Urothelium cell line (cell line): Measurements from ENCODE around the gene GFI1B.
"Not testable (repeated sequence)": the region's sequence is repeated elsewhere in the genome, so short reads cannot be mapped to it uniquely, and the experiment has no call there.

Experiments
- DNase-seq: peaks from one replicate; pipeline ENCODE4 v3.0.0; 2011; ENCODE audit warnings: low spot score, mixed read lengths
- FAIRE-seq: peaks from 2 replicates; lab custom pipeline; 2011; peaks lifted over from hg19 to GRCh38; lab: Jason Lieb, UNC

GFI1B gene

DNA sequence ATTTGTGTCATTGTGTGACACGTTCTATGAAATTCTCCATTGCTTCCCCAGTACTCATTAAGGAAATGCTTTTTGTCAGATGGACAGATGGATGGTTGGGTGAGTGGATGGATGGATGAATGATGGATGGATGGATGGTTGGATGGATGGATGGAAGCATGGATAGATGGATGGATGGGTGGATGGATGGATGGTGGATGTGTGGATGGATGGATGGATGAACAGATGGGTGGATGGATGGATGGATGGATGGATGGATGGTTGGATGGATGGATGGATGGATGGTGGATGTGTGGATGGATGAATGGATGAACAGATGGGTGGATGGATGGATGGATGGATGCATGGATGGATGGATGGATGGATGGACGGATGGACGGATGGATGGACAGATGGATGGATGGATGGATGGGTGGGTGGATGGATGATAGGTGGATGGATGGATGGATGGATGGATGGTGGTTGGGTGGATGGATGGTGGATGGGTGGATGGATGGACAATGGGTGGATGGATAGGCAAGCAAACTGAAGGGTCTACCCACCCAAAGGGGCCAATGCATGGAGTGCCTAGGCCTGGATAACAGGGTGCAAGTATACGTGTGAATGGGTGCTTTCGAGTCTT, 28.3 kb downstream of the GFI1B start:
- DNase-seq, result no peak
- no peak for FAIRE-seq

- no peak for FAIRE-seq
Measured at GRCh38 chr9:133008406-133008805, 29.9 kb downstream of the GFI1B start.

DNA sequence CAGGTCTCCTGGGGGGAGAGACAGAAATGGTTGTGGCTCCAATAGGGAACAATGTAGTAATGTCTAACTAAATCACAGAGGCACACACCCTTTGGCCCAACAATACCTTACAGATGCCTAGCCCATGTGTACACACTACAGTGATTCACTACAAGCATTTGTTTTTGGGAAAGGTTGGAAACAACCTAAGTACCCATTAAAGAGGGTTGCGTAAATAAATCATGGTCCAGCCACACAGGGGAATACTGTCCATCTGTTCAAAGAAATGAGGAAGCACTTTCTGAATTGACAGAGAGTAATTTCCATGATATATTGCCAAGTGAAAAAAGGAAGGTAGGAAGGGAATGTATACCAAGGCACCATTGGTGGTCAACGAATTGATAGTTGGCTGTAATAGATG, 30.3 kb downstream of the GFI1B start:
- FAIRE-seq, result no peak
- DNase-seq, result no peak

More at GRCh38 chr9:133008406-133008805, 29.9 kb downstream of the GFI1B start:
- DNase-seq, result no peak

DNA sequence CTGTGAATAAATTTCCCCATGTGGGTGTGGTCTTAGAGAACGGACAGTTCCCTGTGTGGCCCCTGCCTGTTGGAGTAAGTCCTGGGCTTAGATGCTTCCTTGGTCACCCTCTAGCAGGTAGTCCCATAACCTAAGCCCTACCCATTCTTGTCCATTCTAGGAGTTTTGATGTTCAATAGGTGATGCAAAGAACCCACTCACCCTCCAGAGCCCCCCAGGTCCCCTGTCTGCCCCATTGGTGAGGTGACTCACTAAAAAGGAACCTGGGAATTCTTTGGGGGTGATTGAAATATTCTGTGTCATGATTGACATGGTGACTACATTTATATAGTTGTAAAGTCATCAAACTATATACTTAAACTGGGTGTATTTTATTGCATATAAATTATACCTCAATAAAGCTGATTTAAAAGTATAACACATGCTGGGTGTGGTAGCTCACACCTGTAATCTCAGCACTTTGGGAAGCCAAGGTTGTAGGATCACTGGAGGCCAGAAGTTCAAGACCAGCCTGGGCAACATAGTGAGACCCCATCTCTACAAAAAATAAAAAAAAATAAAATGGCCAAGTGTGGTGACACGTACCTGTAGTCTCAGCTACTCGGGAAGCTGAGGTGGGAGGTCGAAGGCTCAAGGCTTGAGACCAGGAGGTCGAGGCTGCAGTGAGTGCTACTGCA, 31.6 kb downstream of the GFI1B start:
- DNase-seq, result no peak
- no peak for FAIRE-seq

DNA sequence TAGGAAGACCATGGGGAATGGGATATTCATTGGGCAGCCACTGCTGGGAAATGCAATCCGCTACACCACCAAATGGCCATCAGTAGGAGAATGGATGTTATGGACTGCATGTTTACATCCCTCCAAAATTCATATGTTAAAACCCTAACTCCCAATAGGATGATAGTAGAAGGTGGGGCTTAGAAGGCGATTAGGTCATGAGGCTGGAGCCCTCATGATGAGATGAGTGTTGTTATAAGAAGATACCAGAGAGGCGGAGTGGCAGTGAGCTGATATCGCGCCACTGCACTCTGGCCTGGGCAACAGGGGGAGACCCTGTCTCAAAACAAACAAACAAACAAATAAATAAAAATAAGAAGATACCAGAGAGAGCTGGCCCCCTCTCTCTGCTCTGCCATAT, 36.2 kb downstream of the GFI1B start:
- no peak for DNase-seq
- FAIRE-seq, result peak; percentile 9

DNA sequence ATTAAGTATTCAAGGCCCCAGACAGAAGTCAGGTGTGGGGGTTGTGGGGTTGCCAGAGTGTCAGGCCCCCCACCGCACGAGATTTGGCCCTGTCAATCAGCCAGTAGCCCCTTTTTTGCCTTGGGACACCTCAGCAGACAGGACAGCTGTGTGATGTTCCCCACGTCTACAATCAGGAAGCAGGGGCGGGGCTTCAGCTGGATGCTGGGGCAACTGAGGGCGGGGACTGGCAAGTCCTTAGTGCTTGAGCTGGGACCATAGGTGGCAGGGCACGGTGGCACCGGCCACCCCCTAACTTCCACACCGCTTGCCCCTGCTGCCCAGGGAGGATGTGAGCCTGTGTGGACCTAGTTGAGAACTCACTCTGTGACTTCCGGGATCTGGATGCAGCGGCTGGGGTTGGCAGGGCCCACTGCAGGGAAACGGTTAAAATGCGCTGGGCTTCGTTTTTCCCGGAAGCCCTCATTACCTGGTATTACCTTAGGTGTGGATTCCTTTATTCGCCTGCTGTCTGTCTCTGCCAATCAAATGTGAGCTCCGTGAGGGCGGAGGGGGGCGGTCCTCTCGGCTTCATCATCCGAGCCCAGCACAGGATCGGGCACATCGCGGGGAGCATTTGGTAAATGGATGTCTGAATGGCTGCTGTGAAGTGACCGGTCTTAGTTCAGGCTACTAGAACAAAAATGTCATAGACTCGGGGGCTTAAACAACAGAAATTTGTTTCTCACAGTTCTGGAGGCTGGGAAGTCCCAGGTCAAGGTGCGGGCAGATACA, 44.8 kb downstream of the GFI1B start:
- FAIRE-seq, result no peak
- DNase-seq, result peak; percentile 18

- FAIRE-seq, result no peak
- DNase-seq, result no peak
Measured at GRCh38 chr9:133026426-133026825, 47.9 kb downstream of the GFI1B start.

- DNase-seq (no peak), FAIRE-seq (no peak)
Measured at GRCh38 chr9:133027134-133027533, 48.6 kb downstream of the GFI1B start.

- DNase-seq, result no peak
- FAIRE-seq, result no peak
Measured at GRCh38 chr9:133028221-133028620, 49.7 kb downstream of the GFI1B start.

- no peak for FAIRE-seq
- DNase-seq, result no peak
Measured at GRCh38 chr9:133029994-133030316, 51.5 kb downstream of the GFI1B start.

GRCh38 chr9:133030317-133031129, 52.0 kb downstream of the GFI1B start, which contains the start of gene GTF3C5:
Gene GTF3C5, plus strand, starts transcription at chr9:133030997. Its CDS starts 15 bp downstream, at chr9:133031012.
- DNase-seq, result peak; percentile 97
- FAIRE-seq, result no peak

DNA sequence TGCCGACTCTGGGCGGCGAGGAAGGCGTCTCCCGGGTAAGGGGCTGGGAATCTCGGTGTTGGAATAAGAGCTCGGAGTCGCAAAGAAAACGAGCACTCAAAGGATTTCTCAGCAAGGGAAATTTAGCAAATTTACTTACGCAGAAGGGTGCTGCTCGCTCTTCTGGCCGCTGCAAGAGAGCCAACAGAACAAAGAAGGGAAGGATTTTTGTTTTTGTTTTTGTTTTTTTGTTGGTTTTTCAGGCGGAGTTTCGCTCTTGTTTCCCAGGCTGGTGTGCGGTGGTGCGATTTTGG, 52.6 kb downstream of the GFI1B start:
- DNase-seq, result no peak
- FAIRE-seq, result no peak

DNA sequence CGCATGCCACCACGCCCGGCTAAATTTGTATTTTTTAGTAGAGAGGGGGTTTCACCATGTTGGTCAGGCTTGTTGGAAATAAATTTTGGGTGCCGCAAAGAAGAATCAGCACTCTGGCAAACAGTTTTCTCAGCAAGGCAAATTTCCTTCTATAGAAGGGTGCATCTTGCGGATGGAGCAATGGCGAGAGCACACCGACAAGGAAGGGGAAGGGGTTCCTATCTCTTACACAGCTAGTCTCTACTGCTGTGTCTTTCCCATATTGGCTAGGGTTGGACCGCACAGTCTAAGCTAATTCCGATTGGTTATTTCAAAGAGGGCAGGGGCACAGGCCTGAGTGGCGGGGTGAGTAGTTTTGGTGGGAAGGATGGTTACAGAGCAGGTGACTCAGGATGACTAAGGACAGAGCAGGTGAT, 53.0 kb downstream of the GFI1B start:
- DNase-seq (no peak), FAIRE-seq (no peak)

DNA sequence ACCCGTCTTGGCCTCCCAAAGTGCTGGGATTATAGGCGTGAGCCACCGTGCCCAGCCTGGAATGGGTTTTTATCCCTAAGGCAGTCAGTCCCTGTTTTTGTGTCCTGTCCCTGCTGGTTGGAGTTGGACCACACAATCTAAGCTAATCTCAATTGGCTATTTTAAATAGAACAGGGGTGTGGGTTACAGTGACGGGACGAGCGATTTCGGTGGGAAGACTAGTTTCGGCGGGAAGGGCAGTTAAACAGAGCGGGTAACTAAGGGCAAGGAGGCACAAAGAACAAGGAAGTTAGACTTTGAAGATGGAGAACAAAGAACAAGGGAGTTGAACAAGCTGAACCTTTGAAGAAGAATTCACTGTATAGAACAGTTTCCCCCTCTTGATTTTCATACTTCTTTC, 53.7 kb downstream of the GFI1B start:
- DNase-seq (no peak), FAIRE-seq (no peak)

DNA sequence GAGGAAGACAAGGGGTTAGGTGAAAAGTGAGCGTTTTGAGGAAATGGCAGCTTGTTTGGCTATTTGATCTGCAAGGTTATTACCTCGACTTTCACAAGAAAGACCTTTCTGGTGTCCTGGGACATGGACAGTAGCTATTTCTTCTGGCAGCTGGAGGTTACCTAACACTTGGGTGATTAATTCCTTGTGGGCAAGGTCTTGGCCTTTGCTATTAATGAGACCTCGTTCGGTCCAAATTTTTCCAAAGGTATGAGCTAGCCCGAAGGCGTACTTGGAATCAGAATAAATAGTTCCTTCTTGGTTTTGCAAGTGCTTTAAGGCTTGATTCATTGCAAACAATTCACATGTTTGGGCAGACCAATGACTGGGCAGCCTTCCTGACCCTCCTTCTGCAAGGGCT, 57.2 kb downstream of the GFI1B start:
- DNase-seq (no peak), FAIRE-seq (no peak)

DNA sequence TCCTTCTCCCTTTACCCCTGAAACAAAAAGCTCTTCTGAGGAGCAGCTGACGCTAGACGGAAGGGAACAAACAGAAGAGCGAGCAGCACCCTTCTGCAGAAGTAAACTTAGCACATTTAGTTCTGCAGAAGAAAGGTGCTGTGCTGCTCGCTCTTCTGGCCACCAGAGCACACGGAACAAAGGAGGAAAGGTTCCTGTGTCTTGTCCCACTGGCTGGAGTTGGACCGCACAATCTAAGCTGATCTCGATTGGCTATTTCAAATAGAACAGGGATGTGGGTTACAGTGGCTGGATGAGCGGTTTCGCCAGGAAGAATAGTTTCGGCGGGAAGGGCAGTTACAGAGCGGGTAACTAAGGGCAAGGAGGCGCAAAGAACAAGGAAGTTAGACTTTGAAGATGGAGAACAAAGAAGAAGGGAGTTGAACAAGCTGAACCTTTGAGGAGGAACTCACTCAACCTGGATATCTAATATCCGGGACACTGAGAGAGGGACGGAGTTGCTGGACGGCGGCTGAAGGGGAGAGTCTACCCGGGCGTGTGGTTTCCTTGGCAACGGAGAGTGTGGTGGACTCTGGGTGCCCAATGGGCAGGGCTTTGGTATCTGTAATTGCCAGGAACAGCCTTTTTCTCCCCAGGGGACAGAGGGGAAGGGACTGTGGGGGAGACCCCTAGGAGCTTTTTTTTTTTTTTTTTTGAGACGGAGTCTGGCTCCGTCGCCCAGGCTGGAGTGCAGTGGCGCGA, 59.5 kb downstream of the GFI1B start:
- FAIRE-seq, result no peak
- no peak for DNase-seq

DNA sequence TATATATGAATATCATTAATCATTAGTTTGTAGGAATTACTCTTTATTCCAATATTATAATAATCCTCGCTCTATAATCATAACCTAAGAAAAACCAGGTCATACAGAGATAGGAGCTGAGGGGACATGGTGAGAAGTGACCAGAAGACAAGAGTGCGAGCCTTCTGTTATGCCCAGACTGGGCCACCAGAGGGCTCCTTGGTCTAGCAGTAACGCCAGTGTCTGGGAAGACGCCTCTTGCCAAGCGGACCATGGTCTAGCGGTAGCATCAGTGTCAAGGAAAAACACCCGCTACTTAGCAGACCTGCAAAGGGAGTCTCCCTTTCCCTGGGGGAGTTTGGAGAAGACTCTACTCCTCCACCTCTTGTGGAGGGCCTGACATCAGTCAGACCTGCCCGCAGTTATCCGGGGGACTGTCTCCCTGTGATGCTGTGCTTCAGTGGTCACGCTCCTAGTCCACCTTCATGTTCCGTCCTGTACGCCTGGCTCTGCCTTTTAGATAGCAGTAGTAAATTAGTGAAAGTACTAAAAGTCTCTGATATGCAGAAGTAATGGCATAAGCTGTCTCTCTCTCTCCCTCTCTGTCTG, 62.5 kb downstream of the GFI1B start:
- not testable (repeated sequence) for FAIRE-seq, DNase-seq
